ENCODE measurements around the gene STK16.

STK16 gene

DNA sequence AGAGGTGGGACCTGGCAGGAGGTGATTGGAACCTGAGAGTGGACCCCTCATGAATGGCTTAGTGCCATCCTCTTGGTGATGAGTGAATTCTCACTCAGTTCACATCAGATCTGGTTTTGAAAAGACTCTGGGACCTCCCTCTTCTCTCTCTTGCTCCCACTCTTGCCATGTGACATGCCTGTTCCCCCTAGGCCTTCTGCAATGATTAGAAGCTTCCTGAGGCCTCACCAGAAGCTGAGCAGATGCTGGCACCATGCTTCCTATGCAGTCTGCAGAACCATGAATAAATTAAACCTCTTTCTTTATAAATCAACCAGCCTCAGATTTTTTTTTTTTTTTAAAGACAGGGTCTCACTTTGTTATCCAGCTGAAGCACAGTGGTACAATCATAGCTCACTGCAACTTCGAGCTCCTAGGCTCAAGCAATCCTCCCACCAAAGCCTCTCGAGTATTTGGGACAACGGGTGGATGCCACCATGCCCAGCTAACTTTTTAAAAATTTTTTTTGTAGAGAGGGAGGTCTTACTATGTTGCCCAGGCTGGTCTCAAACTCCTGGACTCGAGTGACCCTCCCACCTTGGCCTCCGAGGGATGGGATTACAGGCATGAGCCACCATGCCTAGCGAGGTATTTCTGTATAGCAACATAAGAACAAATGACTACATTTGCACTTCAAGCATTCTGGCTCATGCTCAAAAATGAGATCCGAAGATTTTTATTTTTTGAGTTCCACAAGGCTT lies 40.7 kb upstream of the STK16 start:
- H2AFZ ChIP-seq = no peak overlapping the region
- H3K36me3 ChIP-seq (ENCODE audit: control insufficient read depth, insufficient read depth, low read length) = no peaks in the 10 kb centered on the region
- no peak overlapping the region for H3K9ac ChIP-seq
- no peaks in the 10 kb centered on the region for H3K79me2 ChIP-seq
- no peaks in the 10 kb centered on the region for H3K9me3 ChIP-seq (ENCODE audit: control insufficient read depth, low read length)
- H3K27me3 ChIP-seq (ENCODE audit: control insufficient read depth, insufficient read depth, low read length) = no peaks in the 10 kb centered on the region
- H3K4me1 ChIP-seq = peaks cover 19% of the 10 kb centered on the region
- H3K27ac ChIP-seq = no peak overlapping the region
- H3K4me3 ChIP-seq (ENCODE audit: low read depth, low read length) = no peak overlapping the region
- TF ChIP-seq, protein P1, sequence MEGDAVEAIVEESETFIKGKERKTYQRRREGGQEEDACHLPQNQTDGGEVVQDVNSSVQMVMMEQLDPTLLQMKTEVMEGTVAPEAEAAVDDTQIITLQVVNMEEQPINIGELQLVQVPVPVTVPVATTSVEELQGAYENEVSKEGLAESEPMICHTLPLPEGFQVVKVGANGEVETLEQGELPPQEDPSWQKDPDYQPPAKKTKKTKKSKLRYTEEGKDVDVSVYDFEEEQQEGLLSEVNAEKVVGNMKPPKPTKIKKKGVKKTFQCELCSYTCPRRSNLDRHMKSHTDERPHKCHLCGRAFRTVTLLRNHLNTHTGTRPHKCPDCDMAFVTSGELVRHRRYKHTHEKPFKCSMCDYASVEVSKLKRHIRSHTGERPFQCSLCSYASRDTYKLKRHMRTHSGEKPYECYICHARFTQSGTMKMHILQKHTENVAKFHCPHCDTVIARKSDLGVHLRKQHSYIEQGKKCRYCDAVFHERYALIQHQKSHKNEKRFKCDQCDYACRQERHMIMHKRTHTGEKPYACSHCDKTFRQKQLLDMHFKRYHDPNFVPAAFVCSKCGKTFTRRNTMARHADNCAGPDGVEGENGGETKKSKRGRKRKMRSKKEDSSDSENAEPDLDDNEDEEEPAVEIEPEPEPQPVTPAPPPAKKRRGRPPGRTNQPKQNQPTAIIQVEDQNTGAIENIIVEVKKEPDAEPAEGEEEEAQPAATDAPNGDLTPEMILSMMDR (IDR thresholded peaks at IDR 0.05) = no peak
- H3K4me2 ChIP-seq (ENCODE audit: low read length) = no peak overlapping the region

DNA sequence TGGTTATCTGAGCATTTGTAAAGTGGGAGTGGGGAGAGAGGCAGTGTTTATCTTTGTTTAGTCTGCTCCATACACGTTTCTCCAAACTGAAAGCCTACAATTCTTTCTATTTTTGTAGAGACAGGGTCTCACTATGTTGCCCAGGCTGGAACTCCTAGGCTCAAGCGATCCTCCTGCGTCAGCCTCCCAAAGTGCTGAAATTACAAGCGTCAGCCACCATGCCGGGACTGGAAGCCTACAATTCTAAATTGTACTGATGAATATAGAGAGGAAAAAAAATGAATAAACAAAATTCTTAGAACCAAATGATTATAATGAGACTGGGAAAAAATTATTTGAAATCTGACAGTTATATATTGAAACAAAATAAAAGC lies 40.1 kb upstream of the STK16 start:
- H3K4me2 ChIP-seq (ENCODE audit: low read length) = no peak overlapping the region
- H3K79me2 ChIP-seq = no peaks in the 10 kb centered on the region
- H3K9ac ChIP-seq = no peak overlapping the region
- H3K4me3 ChIP-seq (ENCODE audit: low read depth, low read length) = no peak overlapping the region
- H3K27ac ChIP-seq = no peak overlapping the region
- TF ChIP-seq, protein P1 (IDR thresholded peaks at IDR 0.05) = no peak
- H3K9me3 ChIP-seq (ENCODE audit: control insufficient read depth, low read length) = no peaks in the 10 kb centered on the region
- H3K4me1 ChIP-seq = peaks cover 19% of the 10 kb centered on the region
- no peaks in the 10 kb centered on the region for H3K36me3 ChIP-seq (ENCODE audit: control insufficient read depth, insufficient read depth, low read length)
- H3K27me3 ChIP-seq (ENCODE audit: control insufficient read depth, insufficient read depth, low read length) = no peaks in the 10 kb centered on the region
- no peak overlapping the region for H2AFZ ChIP-seq

DNA sequence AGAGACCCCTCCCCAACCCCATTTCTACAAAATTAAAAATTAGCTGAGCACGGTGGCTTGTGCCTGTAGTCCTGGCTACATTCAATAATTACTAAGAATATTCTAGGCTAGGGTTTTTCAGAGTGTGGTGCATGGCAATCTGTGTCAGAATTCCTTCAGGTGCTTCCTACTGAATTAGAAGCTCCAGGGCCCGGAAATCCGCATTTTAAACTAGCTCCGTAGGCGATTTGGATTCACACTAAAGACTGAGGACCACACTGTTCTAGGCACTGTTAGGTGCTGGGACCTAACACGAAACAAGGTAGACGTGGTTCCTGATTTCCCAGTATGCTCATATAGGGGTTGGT lies 39.3 kb upstream of the STK16 start:
- Histone ChIP-seq H3K4me1 (peaks cover 19% of the 10 kb centered on the region), H3K4me3 (ENCODE audit: low read depth, low read length) (peak overlapping the region; percentile 80), H3K9ac (no peak overlapping the region), H3K36me3 (ENCODE audit: control insufficient read depth, insufficient read depth, low read length) (no peaks in the 10 kb centered on the region), H3K9me3 (ENCODE audit: control insufficient read depth, low read length) (no peaks in the 10 kb centered on the region), H3K27me3 (ENCODE audit: control insufficient read depth, insufficient read depth, low read length) (no peaks in the 10 kb centered on the region), H2AFZ (peak overlapping the region; percentile 81), H3K27ac (peak overlapping the region; percentile 92), H3K79me2 (no peaks in the 10 kb centered on the region), H3K4me2 (ENCODE audit: low read length) (peak overlapping the region; percentile 92)
- TF ChIP-seq, protein P1 (IDR thresholded peaks at IDR 0.05) = no peak

GRCh38 chr2:219206328-219207133 lies 38.7 kb upstream of the STK16 start, which contains the start of gene ZFAND2B:
Gene ZFAND2B (plus strand): TSS chr2:219206782. CDS start chr2:219206988, 206 bp downstream.
- H3K27ac ChIP-seq = peak within 1 kb of the TSS; percentile 92
- no peak within 1 kb of the TSS for H3K9ac ChIP-seq
- H3K27me3 ChIP-seq (ENCODE audit: control insufficient read depth, insufficient read depth, low read length) = no peaks in the 10 kb centered on the region
- peak within 1 kb of the TSS; percentile 80 for H3K4me3 ChIP-seq (ENCODE audit: low read depth, low read length)
- peak within 1 kb of the TSS; percentile 92 for H3K4me2 ChIP-seq (ENCODE audit: low read length)
- H3K36me3 ChIP-seq (ENCODE audit: control insufficient read depth, insufficient read depth, low read length) = no peaks in the 10 kb centered on the region
- no peaks in the 10 kb centered on the region for H3K79me2 ChIP-seq
- H2AFZ ChIP-seq = peak within 1 kb of the TSS; percentile 84
- TF ChIP-seq, protein P1 (IDR thresholded peaks at IDR 0.05) = no peak
- no peaks in the 10 kb centered on the region for H3K9me3 ChIP-seq (ENCODE audit: control insufficient read depth, low read length)
- peaks cover 19% of the 10 kb centered on the region for H3K4me1 ChIP-seq
